ENCODE results near the gene CPLX4.

The CPLX4 gene

GRCh38 chr18:59249199-59249774 is 69.2 kb downstream of the CPLX4 start:
- Histone ChIP-seq H3K27me3 (ENCODE audit: control insufficient read depth in 5 of 5, insufficient read depth in 4 of 5, low read length in 5 of 5) (peaks cover 0 to 11% (median 5%) of the 10 kb centered on the region in 5 donors), H3K9me3 (ENCODE audit: control insufficient read depth in 5 of 5, low read length in 5 of 5) (no peaks in the 10 kb centered on the region), H3K4me1 (ENCODE audit: control insufficient read depth in 5 of 5, insufficient read depth in 5 of 5, low read length in 5 of 5) (no peaks in the 10 kb centered on the region), H3K9ac (ENCODE audit: low read length in 5 of 5) (no peak overlapping the region), H3K36me3 (ENCODE audit: control insufficient read depth in 5 of 5, insufficient read depth in 5 of 5, low read length in 5 of 5) (no peaks in the 10 kb centered on the region), H3K4me3 (ENCODE audit: low read depth in 1 of 5, low read length in 5 of 5) (no peak overlapping the region), H3K27ac (ENCODE audit: low read depth, low read length) (no peak overlapping the region)

- Histone ChIP-seq H3K4me1 (ENCODE audit: control insufficient read depth in 5 of 5, insufficient read depth in 5 of 5, low read length in 5 of 5) (no peaks in the 10 kb centered on the region), H3K9me3 (ENCODE audit: control insufficient read depth in 5 of 5, low read length in 5 of 5) (no peaks in the 10 kb centered on the region), H3K36me3 (ENCODE audit: control insufficient read depth in 5 of 5, insufficient read depth in 5 of 5, low read length in 5 of 5) (no peaks in the 10 kb centered on the region), H3K4me3 (ENCODE audit: low read depth in 1 of 5, low read length in 5 of 5) (no peak overlapping the region), H3K27ac (ENCODE audit: low read depth, low read length) (no peak overlapping the region), H3K27me3 (ENCODE audit: control insufficient read depth in 5 of 5, insufficient read depth in 4 of 5, low read length in 5 of 5) (peaks cover 0 to 11% (median 5%) of the 10 kb centered on the region in 5 donors), H3K9ac (ENCODE audit: low read length in 5 of 5) (no peak overlapping the region)
Observed at GRCh38 chr18:59246796-59247195, 71.7 kb downstream of the CPLX4 start.

Measured in subcutaneous abdominal adipose tissue (tissue), 5 donors.